ENCODE measurements around the gene BRF1.
"Not testable (repeated sequence)": the region's sequence is repeated elsewhere in the genome, so short reads cannot be mapped to it uniquely, and the experiment has no call there.

The BRF1 gene, protein sequence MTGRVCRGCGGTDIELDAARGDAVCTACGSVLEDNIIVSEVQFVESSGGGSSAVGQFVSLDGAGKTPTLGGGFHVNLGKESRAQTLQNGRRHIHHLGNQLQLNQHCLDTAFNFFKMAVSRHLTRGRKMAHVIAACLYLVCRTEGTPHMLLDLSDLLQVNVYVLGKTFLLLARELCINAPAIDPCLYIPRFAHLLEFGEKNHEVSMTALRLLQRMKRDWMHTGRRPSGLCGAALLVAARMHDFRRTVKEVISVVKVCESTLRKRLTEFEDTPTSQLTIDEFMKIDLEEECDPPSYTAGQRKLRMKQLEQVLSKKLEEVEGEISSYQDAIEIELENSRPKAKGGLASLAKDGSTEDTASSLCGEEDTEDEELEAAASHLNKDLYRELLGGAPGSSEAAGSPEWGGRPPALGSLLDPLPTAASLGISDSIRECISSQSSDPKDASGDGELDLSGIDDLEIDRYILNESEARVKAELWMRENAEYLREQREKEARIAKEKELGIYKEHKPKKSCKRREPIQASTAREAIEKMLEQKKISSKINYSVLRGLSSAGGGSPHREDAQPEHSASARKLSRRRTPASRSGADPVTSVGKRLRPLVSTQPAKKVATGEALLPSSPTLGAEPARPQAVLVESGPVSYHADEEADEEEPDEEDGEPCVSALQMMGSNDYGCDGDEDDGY

GRCh38 chr14:105300542-105301102 is at the start of gene BRF1:
Gene BRF1 (minus strand): TSS chr14:105301001. CDS start chr14:105300629, 372 bp downstream.
- peak; percentile 97 for DNase-seq

DNA sequence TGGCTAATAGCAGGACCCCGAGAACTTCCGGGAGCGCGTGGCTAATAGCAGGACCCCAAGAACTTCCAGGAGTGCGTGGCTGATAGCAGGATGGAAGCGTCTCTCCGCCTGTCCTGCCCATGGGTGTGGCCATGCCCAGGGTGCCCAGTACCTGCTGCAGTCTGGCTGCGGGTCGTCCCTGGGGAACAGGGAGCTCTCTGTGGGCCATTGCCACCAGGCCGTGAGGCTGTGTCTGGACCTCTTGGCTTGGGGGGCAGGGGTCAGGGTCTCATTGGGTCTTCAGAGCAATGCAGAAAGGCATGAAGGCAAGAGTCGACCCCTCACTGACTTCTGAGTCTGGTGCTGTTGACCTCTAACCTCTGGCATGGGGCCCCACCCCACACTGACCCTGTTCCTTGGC is 49.2 kb upstream of the BRF1 start:
- no peak for DNase-seq

GRCh38 chr14:105348945-105349699 is 48.3 kb upstream of the BRF1 start:
- no peak for DNase-seq

- DNase-seq, result no peak
Measured at GRCh38 chr14:105348169-105348944, 47.6 kb upstream of the BRF1 start.

GRCh38 chr14:105347587-105347968 is 46.8 kb upstream of the BRF1 start:
- DNase-seq, result no peak

- no peak for DNase-seq
Measured at GRCh38 chr14:105346876-105347586, 46.2 kb upstream of the BRF1 start.

- DNase-seq, result no peak
Measured at GRCh38 chr14:105346200-105346533, 45.4 kb upstream of the BRF1 start.

GRCh38 chr14:105343194-105343593 is 42.4 kb upstream of the BRF1 start:
- no peak for DNase-seq

DNA sequence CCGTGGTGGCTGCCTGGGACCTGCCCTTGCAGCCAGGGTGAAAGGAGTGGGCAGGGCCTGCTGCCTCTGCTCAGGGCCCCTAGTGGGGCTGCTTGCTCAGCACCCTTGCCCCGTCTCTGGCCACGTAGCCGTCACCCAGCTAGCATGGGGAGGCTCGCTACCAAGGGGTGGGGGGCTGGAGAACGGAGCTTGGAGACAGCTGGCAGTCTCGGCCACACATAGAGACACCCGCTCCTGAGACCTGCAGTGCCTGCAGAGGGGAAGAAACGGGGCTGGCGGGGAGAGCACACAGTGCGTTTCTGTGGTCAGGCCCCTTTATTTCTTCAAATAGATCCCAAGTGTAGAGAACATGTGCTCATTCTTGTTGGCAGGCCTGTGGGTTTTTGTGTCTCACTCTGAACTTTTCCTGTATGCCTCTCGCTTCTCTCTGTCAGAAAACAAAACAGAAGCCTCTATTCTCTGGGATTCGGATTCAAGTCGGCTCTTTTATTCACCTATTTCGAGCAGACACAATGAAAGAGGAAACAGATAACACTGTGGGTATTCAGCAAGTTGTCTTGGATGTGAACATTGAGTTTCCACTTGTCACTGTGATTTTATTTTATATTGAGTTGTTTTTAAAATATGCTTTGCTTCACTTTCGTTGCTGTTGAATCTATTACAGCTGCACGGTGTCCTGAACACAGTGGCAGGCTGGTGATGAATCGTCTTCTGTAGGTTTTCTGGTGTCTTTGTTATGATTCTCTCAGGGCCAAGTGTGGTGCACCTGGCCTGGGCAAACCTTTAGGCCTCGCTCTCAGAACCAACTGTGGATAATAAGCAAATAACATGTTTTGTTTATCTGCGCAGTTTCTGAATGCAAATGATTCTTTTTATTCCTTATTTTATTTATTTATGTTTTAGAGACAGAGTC is 40.3 kb upstream of the BRF1 start:
- DNase-seq, result no peak

GRCh38 chr14:105337966-105338741 is 37.4 kb upstream of the BRF1 start:
- DNase-seq, result no peak

- DNase-seq, result no peak
Measured at GRCh38 chr14:105337433-105337832, 36.6 kb upstream of the BRF1 start.

DNA sequence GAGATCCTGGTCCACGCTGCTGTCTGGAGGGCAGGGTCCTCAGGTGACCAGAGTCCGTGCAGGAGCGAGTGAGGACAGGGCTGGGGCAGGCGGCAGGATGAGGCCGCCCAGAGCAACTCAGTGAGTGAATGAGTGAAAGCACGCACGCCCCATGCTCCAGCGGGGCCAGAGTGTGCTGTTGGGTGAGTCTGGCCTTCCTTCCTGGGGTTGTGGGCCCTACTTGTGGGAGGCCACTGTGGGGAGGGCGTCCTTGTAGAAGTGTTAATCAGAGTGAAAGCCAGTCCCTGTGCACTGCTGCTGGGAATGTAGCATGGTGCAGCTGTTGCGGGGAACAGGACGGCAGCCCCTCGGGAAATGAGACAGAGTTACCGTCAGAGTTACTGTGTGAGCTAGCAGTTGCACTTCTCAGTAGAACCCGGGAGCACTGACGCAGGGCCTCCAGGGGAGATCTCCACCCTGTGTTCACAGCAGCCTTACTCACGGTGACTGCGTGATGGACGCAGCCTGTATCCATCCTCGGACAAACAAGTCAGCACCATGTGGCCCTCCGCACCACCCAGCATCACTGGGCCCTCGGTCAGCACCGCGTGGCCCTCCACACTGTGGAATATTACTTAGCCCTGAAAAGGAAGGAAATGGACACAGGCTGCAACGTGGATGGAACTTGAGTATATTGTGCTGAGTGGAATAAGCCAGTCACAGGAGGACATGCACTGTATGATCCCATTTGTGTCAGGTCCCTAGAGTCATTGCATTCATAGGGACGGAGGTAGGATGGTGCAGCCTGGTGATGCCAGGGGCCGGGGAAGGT is 35.9 kb upstream of the BRF1 start:
- no peak for DNase-seq

DNA sequence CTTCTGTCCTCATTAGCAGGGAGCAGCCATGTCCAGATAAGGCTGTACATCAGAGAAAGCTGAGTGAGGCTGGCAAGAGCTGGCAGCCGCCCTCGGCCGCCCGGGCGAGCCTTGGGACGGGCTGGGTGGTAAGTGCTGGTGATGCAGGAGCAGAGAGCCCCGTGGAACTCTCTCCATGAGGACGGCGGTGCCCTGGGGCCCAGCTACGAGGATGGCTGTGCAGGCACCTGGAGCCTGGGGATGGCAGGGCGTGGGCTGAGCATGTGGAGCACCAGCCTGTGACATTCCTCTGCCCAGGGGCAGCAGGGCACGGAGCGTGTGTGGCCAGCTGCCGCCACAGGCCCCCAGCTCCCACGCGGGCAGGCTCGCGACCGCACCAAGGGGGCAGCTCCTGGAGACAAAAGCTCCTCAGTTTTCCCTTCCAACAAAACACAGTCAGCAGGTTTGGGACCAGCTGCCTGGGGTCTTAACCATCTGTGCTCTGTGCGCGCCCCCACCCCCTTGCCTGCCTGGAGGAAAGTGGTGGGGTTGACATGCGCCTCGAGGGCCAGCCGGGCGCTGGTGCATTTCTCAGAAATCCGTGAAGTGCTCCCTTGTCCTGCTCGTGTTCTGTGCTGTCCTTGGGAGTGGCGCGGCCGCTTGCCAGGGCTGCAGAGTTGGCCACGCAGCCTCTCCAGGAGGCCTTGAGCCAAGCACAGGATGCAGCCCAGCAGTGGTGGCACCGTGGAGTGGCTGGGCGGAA is 35.1 kb upstream of the BRF1 start:
- no peak for DNase-seq

DNA sequence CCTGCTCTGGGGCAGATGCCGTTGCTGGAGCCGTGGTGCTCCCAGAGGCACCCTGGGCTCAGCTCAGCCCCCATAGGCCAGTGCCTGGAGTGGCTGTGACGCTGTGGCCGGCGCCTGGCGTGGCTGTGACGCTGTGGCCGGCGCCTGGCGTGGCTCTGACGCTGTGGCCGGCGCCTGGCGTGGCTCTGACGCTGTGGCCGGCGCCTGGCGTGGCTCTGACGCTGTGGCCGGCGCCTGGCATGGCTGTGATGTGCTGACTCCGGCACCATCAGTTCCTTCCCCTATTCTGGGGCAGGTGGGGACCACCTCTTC is 34.4 kb upstream of the BRF1 start:
- not testable (repeated sequence) for DNase-seq

DNA sequence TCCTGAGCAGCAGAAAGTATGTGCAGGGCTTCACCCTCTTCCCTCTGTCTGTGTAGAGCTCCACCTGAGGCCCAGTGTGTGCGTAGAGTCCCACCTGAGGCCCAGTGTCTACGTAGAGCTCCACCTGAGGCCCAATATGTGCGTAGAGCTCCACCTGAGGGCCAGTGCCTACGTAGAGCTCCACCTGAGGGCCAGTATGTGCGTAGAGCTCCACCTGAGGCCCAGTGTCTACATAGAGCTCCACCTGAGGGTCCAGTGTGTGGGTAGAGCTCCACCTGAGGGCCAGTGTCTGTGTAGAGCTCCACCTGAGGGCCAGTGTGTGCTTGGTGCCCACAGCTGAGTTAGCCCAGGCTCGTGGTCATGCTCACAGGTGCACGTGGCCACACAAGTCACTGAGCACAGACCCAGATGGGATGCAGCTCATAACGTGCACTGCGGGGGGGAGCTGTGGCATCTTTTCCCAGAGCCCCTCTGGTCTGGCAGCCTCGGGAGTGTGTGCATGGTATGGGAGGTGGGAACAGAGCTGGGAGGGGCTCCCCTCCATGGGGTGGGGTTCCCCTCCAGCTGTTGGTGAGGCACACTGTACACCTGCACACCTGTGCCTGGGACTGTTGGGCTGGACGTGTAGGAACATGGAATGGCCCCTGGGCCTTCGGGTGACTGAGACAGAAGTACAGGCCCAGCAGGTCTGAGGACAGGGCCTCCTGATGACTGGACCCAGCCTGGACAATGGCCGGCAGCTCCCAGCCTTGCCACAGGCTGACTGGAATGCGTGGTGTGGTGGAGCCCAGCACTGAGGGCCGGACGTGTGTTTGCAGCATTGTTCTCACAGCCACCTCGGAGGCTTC is 33.8 kb upstream of the BRF1 start:
- DNase-seq, result no peak

GRCh38 chr14:105333613-105334364 is 33.0 kb upstream of the BRF1 start:
- DNase-seq, result no peak

DNA sequence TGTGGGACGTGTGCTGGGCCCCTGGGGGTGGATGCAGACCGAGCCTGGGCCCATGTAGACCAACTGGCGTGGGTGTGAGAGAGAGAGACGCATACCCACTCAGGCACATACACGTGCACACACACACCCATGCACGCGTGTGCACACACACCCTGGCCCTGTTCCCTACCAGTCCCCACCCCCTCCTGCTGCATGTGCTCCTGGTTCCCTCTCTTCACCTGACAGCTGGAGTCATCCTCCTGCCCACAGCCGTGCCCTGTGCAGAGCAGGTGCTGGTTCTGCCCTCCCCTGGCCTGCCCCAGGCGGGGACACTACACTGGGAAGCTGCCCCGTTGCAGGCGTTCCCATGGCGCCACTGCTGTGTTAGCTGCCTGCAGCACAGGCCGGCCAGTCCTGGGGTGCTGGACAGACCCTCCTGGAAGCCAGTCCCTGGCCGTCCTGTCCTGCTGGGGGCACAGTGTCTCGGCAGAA is 32.3 kb upstream of the BRF1 start:
- DNase-seq, result no peak

All from activated gamma-delta T cell treated with Interleukin-2 at 50 U/mL for 16 hours (primary cell).